ENCODE measurements around the gene GRPEL2.

GRPEL2 gene

GRCh38 chr5:149302641-149303040 lies 42.7 kb upstream of the GRPEL2 start:
- Histone ChIP-seq H2AFZ (ENCODE audit: low read depth, low read length) (no peak overlapping the region), H3K14ac (ENCODE audit: low read length in 2 of 2) (no peak overlapping the region), H3K27me3 (ENCODE audit: control insufficient read depth in 1 of 2, insufficient read depth in 1 of 2, low read length in 2 of 2) (no peaks in the 10 kb centered on the region), H2AK5ac (ENCODE audit: low read length, severe bottlenecking) (no peak overlapping the region), H3K4me3 (ENCODE audit: insufficient read depth in 1 of 2, low read depth in 1 of 2, low read length in 2 of 2) (no peak overlapping the region), H3K4me2 (ENCODE audit: low read length, poor library complexity, severe bottlenecking) (no peak overlapping the region), H4K91ac (ENCODE audit: low read length) (no peak overlapping the region), H2BK12ac (ENCODE audit: low read length in 2 of 2) (no peak overlapping the region), H3K9me3 (ENCODE audit: control insufficient read depth, low read length) (no peaks in the 10 kb centered on the region), H3K79me1 (replicated peaks; ENCODE audit: low read length, poor library complexity, severe bottlenecking) (no peaks in the 10 kb centered on the region), H3K18ac (ENCODE audit: low read depth in 1 of 2, low read length in 2 of 2) (no peak overlapping the region), H3K4ac (ENCODE audit: low read depth in 1 of 2, low read length in 2 of 2) (no peak overlapping the region), H2BK15ac (ENCODE audit: low read depth, poor library complexity, severe bottlenecking) (no peak overlapping the region), H3K9ac (ENCODE audit: low read length) (no peak overlapping the region), H2BK120ac (ENCODE audit: low read depth, low read length) (no peak overlapping the region), H3K36me3 (ENCODE audit: control insufficient read depth in 1 of 2, insufficient read depth in 2 of 2, low read depth in 1 of 2, low read length in 2 of 2) (peaks cover 37% of the 10 kb centered on the region in 2 experiments), H2BK5ac (ENCODE audit: low read depth, low read length, poor library complexity, severe bottlenecking) (no peak overlapping the region), H3K4me1 (ENCODE audit: control insufficient read depth, insufficient read depth, low read depth, low read length) (peaks cover 10% of the 10 kb centered on the region), H3K23ac (ENCODE audit: low read length in 2 of 2) (no peak overlapping the region), H4K8ac (ENCODE audit: low read length) (no peak overlapping the region), H3K27ac (ENCODE audit: low read length, poor library complexity, severe bottlenecking) (no peak overlapping the region)
- DNase-seq: no peak
- WGBS: 91% methylated on average over 4 of the region's 5 CpGs

- H3K79me1 ChIP-seq (replicated peaks; ENCODE audit: low read length, poor library complexity, severe bottlenecking): no peaks in the 10 kb centered on the region
- H3K4ac ChIP-seq (ENCODE audit: low read depth in 1 of 2, low read length in 2 of 2): no peak overlapping the region
- no peak overlapping the region for H2BK120ac ChIP-seq (ENCODE audit: low read depth, low read length)
- no peak for DNase-seq
- H2AFZ ChIP-seq (ENCODE audit: low read depth, low read length): no peak overlapping the region
- H3K36me3 ChIP-seq (ENCODE audit: control insufficient read depth in 1 of 2, insufficient read depth in 2 of 2, low read depth in 1 of 2, low read length in 2 of 2): peaks cover 37% of the 10 kb centered on the region in 2 experiments
- H4K91ac ChIP-seq (ENCODE audit: low read length): no peak overlapping the region
- H3K4me2 ChIP-seq (ENCODE audit: low read length, poor library complexity, severe bottlenecking): no peak overlapping the region
- no peak overlapping the region for H2BK12ac ChIP-seq (ENCODE audit: low read length in 2 of 2)
- no peaks in the 10 kb centered on the region for H3K27me3 ChIP-seq (ENCODE audit: control insufficient read depth in 1 of 2, insufficient read depth in 1 of 2, low read length in 2 of 2)
- no peak overlapping the region for H3K9ac ChIP-seq (ENCODE audit: low read length)
- 100% methylated on average over 3 of the region's 4 CpGs for WGBS
- H2AK5ac ChIP-seq (ENCODE audit: low read length, severe bottlenecking): no peak overlapping the region
- H3K23ac ChIP-seq (ENCODE audit: low read length in 2 of 2): no peak overlapping the region
- no peak overlapping the region for H3K27ac ChIP-seq (ENCODE audit: low read length, poor library complexity, severe bottlenecking)
- no peak overlapping the region for H3K4me3 ChIP-seq (ENCODE audit: insufficient read depth in 1 of 2, low read depth in 1 of 2, low read length in 2 of 2)
- no peak overlapping the region for H2BK5ac ChIP-seq (ENCODE audit: low read depth, low read length, poor library complexity, severe bottlenecking)
- H3K4me1 ChIP-seq (ENCODE audit: control insufficient read depth, insufficient read depth, low read depth, low read length): peaks cover 10% of the 10 kb centered on the region
- H4K8ac ChIP-seq (ENCODE audit: low read length): no peak overlapping the region
- H3K9me3 ChIP-seq (ENCODE audit: control insufficient read depth, low read length): no peaks in the 10 kb centered on the region
- H3K18ac ChIP-seq (ENCODE audit: low read depth in 1 of 2, low read length in 2 of 2): no peak overlapping the region
- no peak overlapping the region for H3K14ac ChIP-seq (ENCODE audit: low read length in 2 of 2)
- H2BK15ac ChIP-seq (ENCODE audit: low read depth, poor library complexity, severe bottlenecking): no peak overlapping the region
Measured at GRCh38 chr5:149303210-149303609, 42.1 kb upstream of the GRPEL2 start.

- Histone ChIP-seq H3K4me1 (ENCODE audit: control insufficient read depth, insufficient read depth, low read depth, low read length) (peaks cover 5% of the 10 kb centered on the region), H3K14ac (ENCODE audit: low read length in 2 of 2) (no peak overlapping the region), H4K91ac (ENCODE audit: low read length) (no peak overlapping the region), H4K8ac (ENCODE audit: low read length) (no peak overlapping the region), H3K23ac (ENCODE audit: low read length in 2 of 2) (no peak overlapping the region), H3K4me3 (ENCODE audit: insufficient read depth in 1 of 2, low read depth in 1 of 2, low read length in 2 of 2) (no peak overlapping the region), H3K4me2 (ENCODE audit: low read length, poor library complexity, severe bottlenecking) (no peak overlapping the region), H3K36me3 (ENCODE audit: control insufficient read depth in 1 of 2, insufficient read depth in 2 of 2, low read depth in 1 of 2, low read length in 2 of 2) (peaks cover 30 to 37% of the 10 kb centered on the region in 2 experiments), H3K27me3 (ENCODE audit: control insufficient read depth in 1 of 2, insufficient read depth in 1 of 2, low read length in 2 of 2) (no peaks in the 10 kb centered on the region), H3K9ac (ENCODE audit: low read length) (no peak overlapping the region), H2BK5ac (ENCODE audit: low read depth, low read length, poor library complexity, severe bottlenecking) (no peak overlapping the region), H2AK5ac (ENCODE audit: low read length, severe bottlenecking) (no peak overlapping the region), H3K79me1 (replicated peaks; ENCODE audit: low read length, poor library complexity, severe bottlenecking) (no peaks in the 10 kb centered on the region), H2BK12ac (ENCODE audit: low read length in 2 of 2) (no peak overlapping the region), H3K4ac (ENCODE audit: low read depth in 1 of 2, low read length in 2 of 2) (no peak overlapping the region), H3K9me3 (ENCODE audit: control insufficient read depth, low read length) (no peaks in the 10 kb centered on the region), H2BK120ac (ENCODE audit: low read depth, low read length) (no peak overlapping the region), H3K27ac (ENCODE audit: low read length, poor library complexity, severe bottlenecking) (no peak overlapping the region), H3K18ac (ENCODE audit: low read depth in 1 of 2, low read length in 2 of 2) (no peak overlapping the region), H2AFZ (ENCODE audit: low read depth, low read length) (no peak overlapping the region), H2BK15ac (ENCODE audit: low read depth, poor library complexity, severe bottlenecking) (no peak overlapping the region)
- no peak for DNase-seq
- 97% methylated on average over 11 of the region's 11 CpGs for WGBS
Measured at GRCh38 chr5:149304195-149305078, 40.9 kb upstream of the GRPEL2 start.

GRCh38 chr5:149309354-149309753 lies 35.9 kb upstream of the GRPEL2 start:
- WGBS: 96% methylated on average over 5 of the region's 6 CpGs
- Histone ChIP-seq H3K18ac (ENCODE audit: low read depth in 1 of 2, low read length in 2 of 2) (no peak overlapping the region), H3K4me1 (ENCODE audit: control insufficient read depth, insufficient read depth, low read depth, low read length) (peaks cover 10% of the 10 kb centered on the region)

More at GRCh38 chr5:149309354-149309753, 35.9 kb upstream of the GRPEL2 start:
- Histone ChIP-seq H3K23ac (ENCODE audit: low read length in 2 of 2) (no peak overlapping the region), H4K8ac (ENCODE audit: low read length) (no peak overlapping the region), H2BK15ac (ENCODE audit: low read depth, poor library complexity, severe bottlenecking) (no peak overlapping the region), H3K27me3 (ENCODE audit: control insufficient read depth in 1 of 2, insufficient read depth in 1 of 2, low read length in 2 of 2) (no peaks in the 10 kb centered on the region), H3K14ac (ENCODE audit: low read length in 2 of 2) (no peak overlapping the region), H3K9me3 (ENCODE audit: control insufficient read depth, low read length) (no peaks in the 10 kb centered on the region), H2AK5ac (ENCODE audit: low read length, severe bottlenecking) (no peak overlapping the region), H3K36me3 (ENCODE audit: control insufficient read depth in 1 of 2, insufficient read depth in 2 of 2, low read depth in 1 of 2, low read length in 2 of 2) (peaks cover 27 to 45% of the 10 kb centered on the region in 2 experiments), H2AFZ (ENCODE audit: low read depth, low read length) (no peak overlapping the region), H3K4me2 (ENCODE audit: low read length, poor library complexity, severe bottlenecking) (no peak overlapping the region), H4K91ac (ENCODE audit: low read length) (no peak overlapping the region), H2BK5ac (ENCODE audit: low read depth, low read length, poor library complexity, severe bottlenecking) (no peak overlapping the region), H3K4ac (ENCODE audit: low read depth in 1 of 2, low read length in 2 of 2) (no peak overlapping the region), H2BK120ac (ENCODE audit: low read depth, low read length) (no peak overlapping the region), H3K4me3 (ENCODE audit: insufficient read depth in 1 of 2, low read depth in 1 of 2, low read length in 2 of 2) (no peak overlapping the region), H2BK12ac (ENCODE audit: low read length in 2 of 2) (no peak overlapping the region), H3K27ac (ENCODE audit: low read length, poor library complexity, severe bottlenecking) (no peak overlapping the region), H3K79me1 (replicated peaks; ENCODE audit: low read length, poor library complexity, severe bottlenecking) (no peaks in the 10 kb centered on the region), H3K9ac (ENCODE audit: low read length) (no peak overlapping the region)
- no peak for DNase-seq

Measured in mesenchymal stem cell (in vitro differentiated cells and primary cell).